ENCODE data around the gene POTEF. TPM values are rescaled to one million over a fixed set of nuclear protein-coding genes. Genes with fewer than 3 reads are reported as not detected.
A peak's percentile ranks its signal among the peaks of the same experiment; 100 is the strongest.
"Not testable (repeated sequence)": the region's sequence is repeated elsewhere in the genome, so short reads cannot be mapped to it uniquely, and the experiment has no call there.

POTEF gene
- total RNA-seq, 2 experiments from 2014 or later = not detected

GRCh38 chr2:130052376-130052775 is 76.6 kb downstream of the POTEF start:
- H3K9me3 ChIP-seq (ENCODE audit: low read length); BruUV-seq (replicated peaks); H4K20me1 ChIP-seq (ENCODE audit: insufficient read depth, low read length); H3K36me3 ChIP-seq (ENCODE audit: insufficient read depth, low read length); H3K4me1 ChIP-seq (ENCODE audit: insufficient read depth, low read length, poor library complexity, severe bottlenecking); CTCF ChIA-PET (ENCODE audit: unreplicated experiment); H3K9me2 ChIP-seq (ENCODE audit: insufficient read depth, low read length); H2AFZ ChIP-seq (ENCODE audit: low read length); H3K4me3 ChIP-seq (ENCODE audit: low read depth, low read length, poor library complexity, severe bottlenecking); H3K79me2 ChIP-seq (ENCODE audit: insufficient read depth, low read depth, low read length); H3K27ac ChIP-seq (ENCODE audit: low read depth, low read length, poor library complexity, severe bottlenecking); intact Hi-C loops (cut with micrococcal nuclease; ENCODE audit: unreplicated experiment); POLR2A ChIA-PET; DNase-seq (ENCODE audit: low spot score); H3K4me2 ChIP-seq (ENCODE audit: low read length): not testable (repeated sequence)

GRCh38 chr2:130048422-130048821 is 80.6 kb downstream of the POTEF start:
- H3K4me2 ChIP-seq (ENCODE audit: low read length); H3K36me3 ChIP-seq (ENCODE audit: insufficient read depth, low read length); H3K79me2 ChIP-seq (ENCODE audit: insufficient read depth, low read depth, low read length); DNase-seq (ENCODE audit: low spot score); POLR2A ChIA-PET; BruUV-seq (replicated peaks); CTCF ChIA-PET (ENCODE audit: unreplicated experiment); H4K20me1 ChIP-seq (ENCODE audit: insufficient read depth, low read length); H2AFZ ChIP-seq (ENCODE audit: low read length); intact Hi-C loops (cut with micrococcal nuclease; ENCODE audit: unreplicated experiment); H3K9me2 ChIP-seq (ENCODE audit: insufficient read depth, low read length); H3K9me3 ChIP-seq (ENCODE audit: low read length); H3K4me1 ChIP-seq (ENCODE audit: insufficient read depth, low read length, poor library complexity, severe bottlenecking); H3K4me3 ChIP-seq (ENCODE audit: low read depth, low read length, poor library complexity, severe bottlenecking); H3K27ac ChIP-seq (ENCODE audit: low read depth, low read length, poor library complexity, severe bottlenecking): not testable (repeated sequence)

GRCh38 chr2:130038265-130038603 is 90.8 kb downstream of the POTEF start:
- CTCF ChIA-PET (ENCODE audit: unreplicated experiment); intact Hi-C loops (cut with micrococcal nuclease; ENCODE audit: unreplicated experiment); H3K4me3 ChIP-seq (ENCODE audit: low read depth, low read length, poor library complexity, severe bottlenecking); H4K20me1 ChIP-seq (ENCODE audit: insufficient read depth, low read length); H3K9me2 ChIP-seq (ENCODE audit: insufficient read depth, low read length); H3K4me2 ChIP-seq (ENCODE audit: low read length); H3K79me2 ChIP-seq (ENCODE audit: insufficient read depth, low read depth, low read length); BruUV-seq (replicated peaks); H2AFZ ChIP-seq (ENCODE audit: low read length); H3K36me3 ChIP-seq (ENCODE audit: insufficient read depth, low read length); H3K4me1 ChIP-seq (ENCODE audit: insufficient read depth, low read length, poor library complexity, severe bottlenecking); H3K27ac ChIP-seq (ENCODE audit: low read depth, low read length, poor library complexity, severe bottlenecking); DNase-seq (ENCODE audit: low spot score); POLR2A ChIA-PET; H3K9me3 ChIP-seq (ENCODE audit: low read length): not testable (repeated sequence)

- H3K79me2 ChIP-seq (ENCODE audit: insufficient read depth, low read depth, low read length); H3K9me2 ChIP-seq (ENCODE audit: insufficient read depth, low read length); H4K20me1 ChIP-seq (ENCODE audit: insufficient read depth, low read length); H3K36me3 ChIP-seq (ENCODE audit: insufficient read depth, low read length); H3K4me3 ChIP-seq (ENCODE audit: low read depth, low read length, poor library complexity, severe bottlenecking); CTCF ChIA-PET (ENCODE audit: unreplicated experiment); POLR2A ChIA-PET; H3K9me3 ChIP-seq (ENCODE audit: low read length); intact Hi-C loops (cut with micrococcal nuclease; ENCODE audit: unreplicated experiment); H3K27ac ChIP-seq (ENCODE audit: low read depth, low read length, poor library complexity, severe bottlenecking); H3K4me1 ChIP-seq (ENCODE audit: insufficient read depth, low read length, poor library complexity, severe bottlenecking); H2AFZ ChIP-seq (ENCODE audit: low read length); H3K4me2 ChIP-seq (ENCODE audit: low read length); BruUV-seq (replicated peaks): not testable (repeated sequence)
- TF ChIP-seq, protein P1, sequence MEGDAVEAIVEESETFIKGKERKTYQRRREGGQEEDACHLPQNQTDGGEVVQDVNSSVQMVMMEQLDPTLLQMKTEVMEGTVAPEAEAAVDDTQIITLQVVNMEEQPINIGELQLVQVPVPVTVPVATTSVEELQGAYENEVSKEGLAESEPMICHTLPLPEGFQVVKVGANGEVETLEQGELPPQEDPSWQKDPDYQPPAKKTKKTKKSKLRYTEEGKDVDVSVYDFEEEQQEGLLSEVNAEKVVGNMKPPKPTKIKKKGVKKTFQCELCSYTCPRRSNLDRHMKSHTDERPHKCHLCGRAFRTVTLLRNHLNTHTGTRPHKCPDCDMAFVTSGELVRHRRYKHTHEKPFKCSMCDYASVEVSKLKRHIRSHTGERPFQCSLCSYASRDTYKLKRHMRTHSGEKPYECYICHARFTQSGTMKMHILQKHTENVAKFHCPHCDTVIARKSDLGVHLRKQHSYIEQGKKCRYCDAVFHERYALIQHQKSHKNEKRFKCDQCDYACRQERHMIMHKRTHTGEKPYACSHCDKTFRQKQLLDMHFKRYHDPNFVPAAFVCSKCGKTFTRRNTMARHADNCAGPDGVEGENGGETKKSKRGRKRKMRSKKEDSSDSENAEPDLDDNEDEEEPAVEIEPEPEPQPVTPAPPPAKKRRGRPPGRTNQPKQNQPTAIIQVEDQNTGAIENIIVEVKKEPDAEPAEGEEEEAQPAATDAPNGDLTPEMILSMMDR (conservative IDR thresholded peaks at IDR 0.05; ENCODE audit: low read length) = 0 out of 2 replicates have a peak, but pooled peaks have one; percentile 15
- DNase-seq (ENCODE audit: low spot score) = peak; percentile 1
These were observed 103.1 kb downstream of the POTEF start for GRCh38 chr2:130025931-130026330.

Small RNA genes lying within 50 kb of the gene (small RNA-seq; reads per million reads assigned to genes)
- gene AC018865.2 (not detected), gene RNU6-1049P (not detected)

Other genes with a start within 250 kb of the POTEF start
- not detected in 2 replicates for gene RAB6C, start 149.6 kb downstream of the POTEF start, total RNA-seq (2014; rRNA removed; shearing (Covaris generic))
- not detected in 2 replicates for gene RAB6C, start 149.6 kb downstream of the POTEF start, total RNA-seq (2022)
- 2.4 and 2.6 TPM in 2 replicates for gene CCDC74B, start 15.9 kb upstream of the POTEF start, total RNA-seq (2014; rRNA removed; shearing (Covaris generic))
- gene CCDC74B, start 15.9 kb upstream of the POTEF start, total RNA-seq (2022) = 2.6 and 4.2 TPM in 2 replicates
- 52.0 and 61.9 TPM in 2 replicates for gene SMPD4, start 52.4 kb upstream of the POTEF start, total RNA-seq (2014; rRNA removed; shearing (Covaris generic))
- 93.8 and 95.1 TPM in 2 replicates for gene SMPD4, start 52.4 kb upstream of the POTEF start, total RNA-seq (2022)
- gene MZT2B, start 53.0 kb upstream of the POTEF start, total RNA-seq (2014; rRNA removed; shearing (Covaris generic)) = 591 and 617 TPM in 2 replicates
- gene MZT2B, start 53.0 kb upstream of the POTEF start, total RNA-seq (2022) = 474 and 494 TPM in 2 replicates
- gene TUBA3E, start 69.2 kb upstream of the POTEF start, total RNA-seq (2014; rRNA removed; shearing (Covaris generic)) = not detected in 2 replicates
- not detected in 2 replicates for gene TUBA3E, start 69.2 kb upstream of the POTEF start, total RNA-seq (2022)
- 265 and 266 TPM in 2 replicates for gene IMP4, start 213.7 kb upstream of the POTEF start, total RNA-seq (2014; rRNA removed; shearing (Covaris generic))
- gene IMP4, start 213.7 kb upstream of the POTEF start, total RNA-seq (2022) = 314 and 327 TPM in 2 replicates
- gene PTPN18, start 226.8 kb upstream of the POTEF start, total RNA-seq (2014; rRNA removed; shearing (Covaris generic)) = 96.6 and 107 TPM in 2 replicates
- 309 and 363 TPM in 2 replicates for gene PTPN18, start 226.8 kb upstream of the POTEF start, total RNA-seq (2022)